DMS 273 (cell line): Measurements from ENCODE around the gene LLGL1.
A peak's percentile ranks its signal among the peaks of the same experiment; 100 is the strongest.

Experiments used
- DNase-seq: peaks from one replicate; lab custom pipeline; 2025; ENCODE audit not compliant: unreplicated experiment; lab: John Stamatoyannopoulos, UW

Gene LLGL1

DNA sequence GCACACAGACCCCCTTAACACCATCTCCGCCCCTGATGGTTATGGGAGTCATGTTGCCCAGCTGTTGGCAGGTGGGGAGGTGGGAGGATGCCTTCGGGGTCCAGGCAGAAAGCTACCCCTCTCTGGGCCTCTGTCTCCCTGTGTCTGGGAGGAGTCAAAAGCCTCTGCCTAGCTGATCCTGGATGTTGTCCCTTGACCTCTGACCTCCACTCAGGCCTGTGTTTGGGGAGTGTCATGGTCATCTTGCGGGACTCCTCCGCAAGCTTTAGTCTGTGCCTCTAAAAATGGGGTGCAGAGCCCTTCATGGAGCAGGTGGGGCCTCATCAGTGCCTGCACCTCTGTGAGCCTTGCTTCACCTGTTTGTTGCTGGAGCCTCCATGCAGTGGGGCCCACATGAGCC, 3.8 kb downstream of the LLGL1 start:
- no peak for DNase-seq

- no peak for DNase-seq
These were observed 4.3 kb downstream of the LLGL1 start for GRCh38 chr17:18229771-18230170.

DNA sequence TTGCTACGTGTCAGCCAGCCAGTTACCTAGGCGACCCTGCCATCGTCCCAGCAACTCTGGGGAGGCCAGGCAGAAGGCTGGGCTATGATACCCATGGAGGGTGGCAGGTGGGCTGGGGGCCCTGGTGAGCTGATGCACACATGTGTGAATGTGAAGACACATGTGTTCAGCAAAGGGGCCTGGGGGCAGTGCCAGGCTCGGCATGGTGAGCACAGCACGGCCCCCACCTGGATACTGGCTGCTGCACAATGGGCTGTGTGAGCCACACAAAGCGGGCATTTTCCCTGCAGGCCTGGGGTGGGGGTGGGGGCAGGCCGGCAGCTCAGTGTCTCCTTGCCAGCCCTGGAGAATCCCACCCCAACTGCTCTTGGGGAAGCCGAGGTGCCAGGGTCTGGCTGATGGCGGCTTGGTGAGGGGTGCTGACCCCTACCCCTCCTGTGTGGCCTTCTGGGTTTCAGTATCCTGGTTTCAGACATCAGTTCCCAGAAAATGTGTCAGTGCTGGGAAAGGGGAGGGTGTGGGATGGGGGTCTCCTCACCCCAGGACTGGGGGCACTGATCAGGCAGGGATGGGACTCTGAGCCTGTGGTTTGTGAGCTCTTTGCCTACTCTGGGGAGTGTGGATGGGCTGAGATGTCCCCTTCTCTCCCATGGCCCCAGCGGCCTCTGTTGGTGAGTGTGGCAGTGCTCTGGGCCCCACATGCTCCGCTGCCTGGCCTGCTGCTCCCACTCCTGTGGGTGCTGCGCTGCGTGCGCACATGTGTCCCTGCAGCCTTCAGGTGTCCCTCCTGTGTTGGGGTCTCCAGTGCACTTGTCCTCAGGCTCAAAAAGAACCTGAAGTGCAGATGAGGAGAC, 5.1 kb downstream of the LLGL1 start:
- DNase-seq, result peak; percentile 60

GRCh38 chr17:18231164-18231563, 5.7 kb downstream of the LLGL1 start:
- DNase-seq, result no peak

DNA sequence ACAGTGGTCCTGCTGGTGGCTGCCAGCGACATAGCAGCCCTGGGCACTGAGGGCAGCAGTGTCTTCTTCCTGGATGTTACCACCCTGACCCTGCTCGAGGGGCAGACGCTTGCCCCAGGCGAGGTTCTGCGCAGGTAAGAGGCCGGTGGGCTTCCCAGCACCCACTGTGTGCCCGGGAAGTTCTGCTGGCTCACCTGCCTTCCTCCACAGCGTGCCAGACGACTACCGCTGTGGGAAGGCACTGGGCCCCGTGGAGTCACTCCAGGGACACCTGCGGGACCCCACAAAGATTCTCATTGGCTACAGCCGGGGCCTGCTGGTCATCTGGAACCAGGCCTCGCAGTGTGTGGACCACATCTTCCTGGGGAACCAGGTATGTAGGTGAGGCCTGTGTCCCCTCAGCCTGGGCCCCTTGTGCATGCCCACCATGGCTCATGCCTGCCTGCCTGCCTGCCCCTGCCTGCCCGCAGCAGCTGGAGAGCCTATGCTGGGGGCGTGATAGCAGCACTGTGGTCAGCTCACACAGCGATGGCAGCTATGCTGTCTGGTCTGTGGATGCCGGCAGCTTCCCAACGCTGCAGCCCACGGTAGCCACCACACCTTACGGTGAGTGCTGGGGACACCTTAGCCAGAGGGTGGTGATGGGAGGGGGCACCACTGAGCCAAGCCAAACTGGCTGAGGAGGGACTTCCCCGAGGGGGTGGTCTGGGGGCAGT, 8.5 kb downstream of the LLGL1 start:
- DNase-seq, result no peak

DNA sequence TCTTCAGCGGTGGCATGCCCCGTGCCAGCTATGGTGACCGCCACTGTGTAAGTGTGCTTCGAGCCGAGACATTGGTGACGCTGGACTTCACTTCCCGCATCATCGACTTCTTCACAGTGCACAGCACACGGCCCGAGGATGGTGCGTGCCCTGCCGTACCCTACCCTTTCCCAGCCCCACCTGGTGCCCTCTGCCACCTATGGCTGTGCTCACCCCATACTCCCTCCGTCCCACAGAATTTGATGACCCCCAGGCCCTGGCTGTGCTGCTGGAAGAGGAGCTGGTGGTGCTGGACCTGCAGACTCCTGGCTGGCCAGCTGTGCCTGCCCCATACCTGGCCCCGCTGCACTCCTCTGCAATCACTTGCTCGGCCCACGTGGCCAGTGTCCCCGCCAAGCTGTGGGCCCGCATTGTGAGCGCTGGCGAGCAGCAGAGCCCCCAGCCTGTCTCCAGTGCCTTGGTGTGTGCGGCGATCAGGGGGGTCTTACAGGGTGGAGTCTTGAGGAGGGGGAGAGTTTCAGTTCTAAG, 9.5 kb downstream of the LLGL1 start:
- no peak for DNase-seq

GRCh38 chr17:18235743-18236256, 10.4 kb downstream of the LLGL1 start:
- DNase-seq, result no peak

DNA sequence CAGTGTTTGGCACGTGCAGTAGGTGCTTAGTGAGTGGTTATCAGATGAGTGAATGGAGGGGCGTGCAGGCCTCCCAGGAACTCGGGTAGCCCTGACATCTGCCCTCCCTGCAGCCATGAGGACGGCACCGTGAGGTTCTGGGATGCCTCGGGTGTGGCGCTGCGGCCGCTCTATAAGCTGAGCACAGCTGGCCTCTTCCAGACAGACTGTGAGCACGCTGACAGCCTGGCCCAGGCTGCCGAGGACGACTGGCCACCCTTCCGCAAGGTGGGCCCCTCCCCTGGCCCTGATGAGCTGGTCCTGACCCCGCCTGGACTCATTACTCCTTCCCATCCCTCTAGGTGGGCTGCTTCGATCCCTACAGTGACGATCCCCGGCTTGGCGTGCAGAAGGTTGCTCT, 11.1 kb downstream of the LLGL1 start:
- DNase-seq, result no peak

GRCh38 chr17:18237461-18237860, 12.0 kb downstream of the LLGL1 start:
- DNase-seq, result no peak

DNA sequence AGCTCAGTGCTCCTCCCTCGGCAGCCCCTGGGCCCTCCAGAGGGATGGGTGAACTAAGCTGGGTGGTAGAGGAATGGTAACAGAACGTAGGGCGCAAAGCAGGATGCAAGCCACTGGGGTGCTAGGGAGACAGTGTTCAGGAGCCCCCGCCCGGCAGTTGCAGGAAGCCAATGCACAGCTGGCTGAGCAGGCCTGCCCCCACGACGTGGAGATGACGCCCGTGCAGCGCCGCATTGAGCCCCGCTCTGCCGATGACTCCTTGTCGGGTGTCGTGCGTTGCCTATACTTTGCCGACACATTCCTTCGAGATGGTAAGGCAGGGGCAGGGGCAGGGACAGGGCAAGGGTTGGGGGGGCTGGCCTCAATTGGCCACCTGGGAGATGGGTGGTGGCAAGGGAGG, 12.9 kb downstream of the LLGL1 start:
- DNase-seq, result no peak

- no peak for DNase-seq
These were observed 15.0 kb downstream of the LLGL1 start for GRCh38 chr17:18240449-18240848.

DNA sequence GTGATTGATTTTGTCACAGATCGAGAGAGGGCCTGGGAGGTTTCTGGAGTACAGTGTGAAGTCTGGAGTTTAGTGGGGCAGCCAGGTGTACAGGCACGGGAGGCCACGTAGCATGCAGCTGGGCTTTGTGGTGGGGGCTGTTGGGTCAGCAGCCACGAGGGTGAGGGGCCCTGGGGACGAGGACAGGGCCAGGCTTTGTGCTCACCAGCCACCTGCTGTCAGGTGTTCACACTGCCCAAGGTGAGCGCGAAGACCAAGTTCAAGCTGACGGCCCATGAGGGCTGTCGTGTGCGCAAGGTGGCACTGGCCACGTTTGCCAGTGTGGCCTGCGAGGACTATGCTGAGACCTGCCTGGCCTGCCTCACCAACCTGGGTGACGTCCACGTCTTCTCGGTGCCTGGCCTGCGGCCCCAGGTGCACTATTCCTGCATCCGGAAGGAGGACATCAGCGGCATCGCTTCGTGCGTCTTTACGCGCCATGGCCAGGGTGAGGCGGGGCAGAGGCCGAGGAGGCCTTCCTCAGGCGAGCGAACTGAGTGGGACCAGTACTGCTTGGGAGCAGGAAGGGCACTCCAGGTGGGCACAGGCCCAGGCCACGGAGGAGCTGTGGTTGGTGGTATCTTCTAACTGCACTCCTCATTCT, 15.9 kb downstream of the LLGL1 start:
- no peak for DNase-seq

GRCh38 chr17:18245038-18245776, 19.8 kb downstream of the LLGL1 start:
- no peak for DNase-seq

DNA sequence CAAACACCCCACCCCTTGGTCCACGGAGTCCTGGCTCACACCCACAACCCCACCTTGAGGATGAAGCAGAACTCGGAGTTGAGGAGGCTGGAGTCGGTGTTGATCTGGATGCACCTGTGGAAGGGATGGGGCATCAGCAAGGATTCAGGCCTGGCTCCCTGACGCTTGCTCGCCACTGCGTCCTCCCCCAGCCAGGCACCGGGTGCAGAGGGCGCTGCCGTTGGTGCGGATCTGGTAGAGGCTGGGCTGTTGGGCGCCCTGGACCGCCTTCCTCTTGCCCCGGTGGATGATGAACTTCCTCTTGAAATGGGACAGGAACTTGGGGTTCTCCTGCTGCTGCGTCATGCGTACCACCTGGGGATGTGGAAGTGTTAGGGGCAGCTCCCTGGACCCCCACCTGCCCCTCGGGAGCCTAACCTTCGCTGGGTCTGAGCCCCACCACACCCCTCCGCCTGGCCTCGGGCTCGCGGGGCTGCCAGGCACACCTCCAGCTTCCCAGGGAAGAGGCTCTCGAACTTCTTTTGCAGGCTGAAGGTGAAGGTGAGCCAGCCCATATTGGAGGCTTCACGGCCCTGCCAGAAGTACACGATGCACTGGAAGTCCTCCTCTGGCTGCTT, 20.8 kb downstream of the LLGL1 start:
- no peak for DNase-seq

- DNase-seq, result peak; percentile 29
These were observed 21.6 kb downstream of the LLGL1 start for GRCh38 chr17:18246880-18247612.

- no peak for DNase-seq
These were observed 22.2 kb downstream of the LLGL1 start for GRCh38 chr17:18247613-18248001.

DNA sequence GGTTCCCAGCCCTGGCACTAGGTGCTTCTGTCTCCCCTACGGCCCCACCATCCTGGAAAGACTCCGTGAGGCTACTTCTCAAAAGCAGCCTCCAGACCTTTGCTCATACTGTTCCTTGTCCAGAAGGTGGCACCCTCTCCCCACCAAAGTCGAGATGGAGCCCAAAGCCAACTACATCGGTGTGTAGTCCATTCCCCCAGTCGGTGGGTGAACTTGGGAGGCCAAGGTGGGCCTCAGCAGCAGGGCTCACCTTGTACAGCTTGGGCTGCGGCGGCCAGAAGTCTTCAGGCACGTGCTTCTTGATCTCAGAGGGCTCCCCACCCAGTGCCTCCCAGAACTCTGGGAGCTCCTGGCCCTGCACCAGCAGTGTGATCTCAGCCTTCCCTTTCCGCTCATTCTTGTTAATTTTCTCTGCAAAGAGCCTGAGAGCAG, 22.9 kb downstream of the LLGL1 start:
- DNase-seq, result peak; percentile 81

DNA sequence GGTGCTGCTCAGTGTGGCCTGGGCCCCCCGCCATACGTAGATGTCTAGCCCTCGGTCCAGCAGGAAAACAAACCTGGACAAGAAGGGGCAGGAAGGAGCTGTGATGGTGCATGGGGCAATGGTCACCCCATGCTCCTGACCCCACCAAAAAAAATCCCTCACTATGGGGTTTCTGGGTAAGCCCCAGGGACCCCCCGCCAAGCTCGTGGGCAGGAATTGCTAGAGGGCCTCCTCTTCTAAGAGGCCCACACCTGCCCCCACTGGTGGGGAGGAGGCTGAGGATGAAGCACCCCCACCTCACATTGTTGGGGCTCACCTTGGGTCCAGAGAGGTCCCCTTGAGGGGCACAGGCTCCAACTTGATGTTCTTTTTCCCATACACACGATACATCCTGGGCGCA, 23.4 kb downstream of the LLGL1 start:
- DNase-seq, result no peak

DNA sequence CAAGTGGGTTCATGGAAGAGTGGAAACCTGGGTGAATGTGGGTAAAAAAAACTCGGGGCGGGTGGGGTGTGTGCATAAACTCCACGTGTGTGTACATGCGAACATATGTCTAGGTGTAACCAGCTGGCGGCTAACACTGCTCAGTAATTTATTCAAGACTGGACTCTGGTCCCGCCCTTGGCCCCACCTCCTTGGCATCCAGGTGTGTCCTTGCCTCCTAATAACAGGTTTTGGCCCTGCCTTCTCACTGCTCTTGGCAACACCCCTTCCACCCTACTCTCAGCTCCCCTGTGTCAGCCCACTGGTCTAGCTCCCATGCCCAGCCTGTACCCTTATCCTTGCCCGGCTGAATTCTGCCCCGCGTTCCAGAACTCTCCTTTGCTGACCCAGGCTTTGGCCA, 24.8 kb downstream of the LLGL1 start:
- DNase-seq, result peak; percentile 17

DNA sequence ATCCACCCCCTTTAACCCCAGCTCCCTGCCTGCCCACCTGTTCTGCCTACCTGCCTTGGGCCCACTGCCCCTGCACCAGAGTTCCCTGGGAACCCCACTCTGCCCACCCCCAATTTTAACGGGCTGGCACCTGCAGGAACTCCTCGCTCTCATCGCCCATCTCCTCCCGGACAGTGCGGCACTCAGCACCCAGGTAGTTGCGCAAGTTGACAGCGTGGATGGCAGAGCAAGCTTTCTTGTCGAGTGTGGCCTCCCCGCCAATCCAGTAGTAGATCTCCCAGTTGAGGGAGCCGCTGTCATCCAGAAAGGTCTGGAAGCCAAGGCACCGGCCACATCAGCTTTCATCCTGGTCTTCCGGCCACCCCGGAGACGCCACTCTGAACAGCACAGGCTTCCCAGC, 25.3 kb downstream of the LLGL1 start:
- DNase-seq, result no peak
